Measurements from ENCODE around the gene SDHAF3.
"Not testable (repeated sequence)": the region's sequence is repeated elsewhere in the genome, so short reads cannot be mapped to it uniquely, and the experiment has no call there.

The SDHAF3 gene

GRCh38 chr7:97117372-97118188 is at the start of gene SDHAF3:
Gene SDHAF3, plus strand, starts transcription at chr7:97117698. Its CDS starts 26 bp downstream, at chr7:97117724.
- peak; percentile 38 for DNase-seq (ENCODE audit: low read depth)

GRCh38 chr7:97072025-97072424 is 45.5 kb upstream of the SDHAF3 start:
- not testable (repeated sequence) for DNase-seq (ENCODE audit: low read depth)

DNA sequence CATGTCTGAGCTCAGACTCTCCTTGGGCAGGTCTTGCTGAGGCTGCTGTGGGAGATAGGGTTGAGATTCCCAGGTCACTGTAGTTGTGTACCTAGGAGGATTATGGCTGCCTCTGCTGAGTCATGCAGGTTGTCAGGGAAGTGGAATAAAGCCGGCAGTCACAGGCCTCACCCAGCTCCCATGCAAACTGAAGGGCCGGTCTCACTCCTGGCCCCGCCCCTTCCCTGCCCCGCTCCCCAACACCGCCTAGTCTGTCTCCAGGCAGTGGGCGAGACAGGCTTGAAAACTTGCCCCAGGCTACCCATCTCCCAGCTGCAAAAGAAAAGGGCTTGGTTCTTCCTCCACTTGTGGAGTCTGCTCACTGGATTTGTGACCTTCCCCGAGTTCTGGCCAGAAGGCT is 41.6 kb upstream of the SDHAF3 start:
- no peak for DNase-seq (ENCODE audit: low read depth)

GRCh38 chr7:97078023-97078969 is 39.2 kb upstream of the SDHAF3 start:
- DNase-seq (ENCODE audit: low read depth) = no peak

- no peak for DNase-seq (ENCODE audit: low read depth)
Observed at GRCh38 chr7:97079300-97079699, 38.2 kb upstream of the SDHAF3 start.

GRCh38 chr7:97081521-97082300 is 35.8 kb upstream of the SDHAF3 start:
- DNase-seq (ENCODE audit: low read depth) = no peak

GRCh38 chr7:97088364-97088763 is 29.1 kb upstream of the SDHAF3 start:
- DNase-seq (ENCODE audit: low read depth) = no peak

DNA sequence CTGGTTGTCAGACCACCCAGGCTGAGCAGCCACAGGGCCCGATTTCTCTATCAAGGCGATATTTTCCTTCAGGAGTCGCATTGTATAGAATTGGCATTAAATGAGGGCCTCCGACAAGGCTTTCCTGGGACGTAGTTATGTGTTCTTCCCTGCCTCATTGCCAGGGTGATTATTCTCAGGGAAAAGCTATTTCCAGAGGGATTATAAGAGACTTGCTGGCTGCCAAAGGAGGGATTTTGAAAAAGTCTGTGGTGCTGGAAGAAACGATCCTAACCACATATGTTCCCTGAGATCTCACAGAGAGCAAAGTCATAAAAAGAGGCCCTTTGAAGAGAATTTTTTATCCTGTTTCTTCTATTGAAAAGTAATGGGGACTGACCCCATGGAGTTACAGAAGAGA is 27.7 kb upstream of the SDHAF3 start:
- no peak for DNase-seq (ENCODE audit: low read depth)

DNA sequence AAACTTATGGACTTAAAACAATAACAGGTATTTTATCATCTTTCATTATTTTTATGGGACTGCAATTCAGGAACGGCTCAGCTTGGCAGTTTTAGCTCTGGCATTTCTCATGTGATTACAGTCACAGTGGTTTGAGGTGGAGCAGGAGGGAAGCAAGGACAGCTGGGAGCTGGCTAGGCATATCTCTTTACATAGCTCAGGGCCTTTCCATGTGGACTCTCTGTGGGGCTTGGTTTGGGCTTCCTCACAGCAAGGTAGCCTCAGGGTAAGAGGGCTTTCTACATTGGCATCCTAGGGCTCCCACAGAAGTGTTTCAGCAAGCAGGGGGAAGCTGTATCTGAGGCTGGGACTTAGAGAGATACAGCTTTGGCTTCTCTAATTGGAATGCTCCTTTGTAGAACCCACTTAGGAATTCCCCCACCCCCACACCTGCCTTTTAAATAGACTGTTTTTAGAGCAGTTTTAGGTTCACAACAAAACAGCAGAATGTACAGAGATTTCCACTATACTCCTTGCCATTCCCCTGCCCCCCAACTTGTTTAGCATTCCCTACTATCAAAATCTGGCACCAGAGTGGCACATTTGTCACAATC is 26.6 kb upstream of the SDHAF3 start:
- no peak for DNase-seq (ENCODE audit: low read depth)

GRCh38 chr7:97094284-97094930 is 23.1 kb upstream of the SDHAF3 start:
- DNase-seq (ENCODE audit: low read depth) = no peak

- DNase-seq (ENCODE audit: low read depth) = no peak
Observed at GRCh38 chr7:97096037-97096436, 21.5 kb upstream of the SDHAF3 start.

DNA sequence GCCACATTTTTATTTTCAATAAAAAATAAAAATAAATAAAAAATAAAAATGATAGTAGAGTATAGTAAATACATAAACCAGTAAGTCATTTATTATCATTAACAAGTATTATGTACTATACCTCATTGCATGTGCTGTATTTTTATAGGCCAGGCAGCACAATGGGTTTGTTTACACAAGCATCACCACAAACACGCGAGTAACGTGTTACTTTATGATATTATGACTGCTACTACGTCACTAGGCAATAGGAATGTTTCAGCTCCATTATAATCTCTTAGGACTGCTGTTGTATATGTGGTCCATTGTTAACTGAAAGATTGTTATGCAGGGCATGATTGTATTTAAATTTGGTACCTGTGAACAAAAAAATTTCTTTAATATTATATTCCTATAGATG is 20.8 kb upstream of the SDHAF3 start:
- no peak for DNase-seq (ENCODE audit: low read depth)

DNA sequence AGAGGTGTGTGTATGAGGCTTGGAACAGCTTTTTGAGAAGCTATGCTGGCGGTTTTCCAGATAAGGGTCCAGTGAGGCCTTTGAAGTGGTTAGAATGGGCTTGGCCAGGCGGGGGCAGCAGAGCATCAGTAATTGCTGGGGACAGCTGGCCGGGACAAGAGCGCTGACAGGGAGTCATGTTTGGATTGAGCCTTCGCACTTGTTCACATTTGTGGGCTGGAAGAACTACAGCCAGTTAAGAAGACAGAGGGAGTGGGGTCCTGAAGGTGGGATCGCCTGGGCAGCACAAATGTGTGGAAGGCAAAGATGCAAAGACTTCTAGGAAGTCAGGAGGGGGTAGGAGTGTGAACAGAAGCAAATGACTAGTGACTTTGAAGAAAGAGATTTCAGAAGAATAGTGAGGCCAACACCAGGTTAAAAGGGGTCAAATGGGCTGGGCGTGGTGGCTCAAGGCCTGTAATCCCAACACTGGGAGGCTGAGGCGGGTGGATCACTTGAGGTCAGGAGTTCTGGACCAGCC is 12.7 kb upstream of the SDHAF3 start:
- DNase-seq (ENCODE audit: low read depth) = no peak

DNA sequence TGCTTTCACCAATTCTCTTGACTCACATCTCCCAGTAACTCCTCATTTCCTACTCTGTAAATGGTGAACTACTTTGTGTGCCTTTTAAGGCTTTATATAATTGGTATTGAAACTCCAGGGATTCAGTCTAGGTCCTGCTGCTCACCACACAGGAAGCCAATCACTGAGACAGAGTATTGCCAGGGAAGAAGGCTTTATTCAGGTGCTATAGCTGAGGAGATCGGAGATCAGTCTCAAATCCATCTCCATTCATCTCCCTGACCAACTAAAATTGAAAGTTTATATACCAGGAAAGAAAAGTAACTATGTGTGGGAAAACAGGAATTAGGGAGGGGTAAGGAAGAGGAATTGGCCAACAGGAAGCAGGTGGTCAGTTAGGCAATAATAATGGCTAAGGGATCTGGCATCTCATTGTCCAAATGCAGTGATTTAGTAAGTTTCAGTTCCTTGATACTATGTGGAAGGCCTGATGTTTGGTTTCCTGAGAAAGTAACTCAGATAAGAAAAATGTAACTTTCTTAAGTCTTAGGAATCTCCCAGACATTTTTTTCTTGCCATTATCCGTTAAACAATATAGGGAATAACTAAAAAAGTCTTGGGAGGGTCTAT is 10.2 kb upstream of the SDHAF3 start:
- no peak for DNase-seq (ENCODE audit: low read depth)

DNA sequence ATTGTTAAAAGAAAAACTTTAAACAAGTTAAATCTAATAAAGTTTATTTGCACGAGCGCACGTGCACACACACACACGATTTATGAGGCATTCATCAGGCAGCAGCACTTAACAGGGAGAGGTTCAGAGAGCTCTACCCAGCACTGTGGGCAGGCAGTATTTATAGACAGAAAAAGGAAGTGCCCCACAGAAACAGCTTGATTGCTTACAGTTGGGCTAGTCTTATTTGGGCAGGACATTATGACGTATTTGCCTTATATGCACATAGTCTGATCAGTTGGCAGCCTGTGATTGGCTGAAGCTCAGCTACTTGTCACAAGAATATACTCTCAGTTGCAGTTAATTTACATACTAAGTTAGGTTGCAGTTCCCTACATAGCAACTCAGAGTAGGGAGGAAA is 1.2 kb upstream of the SDHAF3 start:
- no peak for DNase-seq (ENCODE audit: low read depth)

DNA sequence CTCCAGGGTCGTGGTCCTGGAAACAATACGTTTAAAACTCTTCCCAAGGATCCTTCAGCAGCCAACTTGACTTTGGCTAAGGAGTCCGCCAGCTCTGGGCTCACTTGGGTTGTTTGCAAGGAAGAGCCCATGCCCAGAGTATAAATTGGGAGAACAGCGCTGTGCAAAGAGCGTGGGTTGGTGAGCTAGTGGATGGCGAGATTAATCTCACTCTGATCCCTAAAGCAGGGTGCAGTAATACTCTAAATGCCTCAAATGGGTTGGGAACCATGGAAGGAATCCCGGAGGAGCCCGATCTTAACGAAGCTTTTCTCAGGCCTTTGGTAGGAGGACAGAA is 495 bp upstream of the SDHAF3 start:
- DNase-seq (ENCODE audit: low read depth) = no peak

DNA sequence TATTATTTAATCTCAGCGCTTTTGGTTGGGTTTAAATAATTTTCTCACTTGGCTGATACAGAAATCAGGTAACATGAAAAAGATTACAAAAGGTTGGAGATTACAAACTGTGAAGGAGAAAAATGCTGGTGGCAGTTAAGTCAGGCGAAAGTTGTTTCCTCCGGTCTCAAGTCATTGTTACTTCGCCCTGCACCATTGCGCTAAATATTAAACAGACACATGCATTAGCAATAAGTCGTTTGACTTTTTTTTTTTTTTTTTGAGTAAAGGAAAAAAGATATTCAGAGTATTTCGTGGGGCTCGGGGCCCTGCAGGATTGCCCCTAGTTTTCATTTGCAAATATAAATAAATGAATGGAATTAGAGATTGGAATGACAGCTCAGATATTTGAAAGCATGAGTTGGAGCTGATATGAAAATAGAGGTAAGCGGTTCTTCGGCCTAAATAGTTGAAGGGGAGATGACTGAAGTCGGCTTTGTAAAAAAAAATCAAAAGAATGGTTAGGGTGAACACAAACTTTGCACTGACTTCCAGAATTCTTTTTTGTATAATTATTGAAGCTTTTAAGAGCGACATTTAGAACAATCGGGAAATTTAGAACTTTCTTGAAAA is 914 bp downstream of the SDHAF3 start:
- DNase-seq (ENCODE audit: low read depth) = no peak

DNA sequence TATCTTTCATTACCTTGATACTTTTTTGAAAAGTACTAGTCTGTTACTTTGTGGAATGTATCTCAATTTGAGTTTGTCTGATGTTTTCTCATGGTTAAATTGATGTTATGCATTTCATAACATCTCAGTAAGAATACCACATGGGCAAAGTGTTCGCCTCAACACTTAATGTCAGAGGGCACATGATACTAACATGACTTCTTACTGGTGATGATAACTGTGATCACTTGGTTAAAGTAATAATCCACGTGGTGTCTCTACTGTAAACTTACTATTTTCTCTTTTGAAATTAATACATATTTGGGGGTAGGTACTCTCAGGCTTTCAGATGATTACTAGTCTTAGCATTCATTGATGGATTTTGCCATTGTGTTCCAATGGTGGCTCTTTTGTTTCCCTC is 2.2 kb downstream of the SDHAF3 start:
- no peak for DNase-seq (ENCODE audit: low read depth)

DNA sequence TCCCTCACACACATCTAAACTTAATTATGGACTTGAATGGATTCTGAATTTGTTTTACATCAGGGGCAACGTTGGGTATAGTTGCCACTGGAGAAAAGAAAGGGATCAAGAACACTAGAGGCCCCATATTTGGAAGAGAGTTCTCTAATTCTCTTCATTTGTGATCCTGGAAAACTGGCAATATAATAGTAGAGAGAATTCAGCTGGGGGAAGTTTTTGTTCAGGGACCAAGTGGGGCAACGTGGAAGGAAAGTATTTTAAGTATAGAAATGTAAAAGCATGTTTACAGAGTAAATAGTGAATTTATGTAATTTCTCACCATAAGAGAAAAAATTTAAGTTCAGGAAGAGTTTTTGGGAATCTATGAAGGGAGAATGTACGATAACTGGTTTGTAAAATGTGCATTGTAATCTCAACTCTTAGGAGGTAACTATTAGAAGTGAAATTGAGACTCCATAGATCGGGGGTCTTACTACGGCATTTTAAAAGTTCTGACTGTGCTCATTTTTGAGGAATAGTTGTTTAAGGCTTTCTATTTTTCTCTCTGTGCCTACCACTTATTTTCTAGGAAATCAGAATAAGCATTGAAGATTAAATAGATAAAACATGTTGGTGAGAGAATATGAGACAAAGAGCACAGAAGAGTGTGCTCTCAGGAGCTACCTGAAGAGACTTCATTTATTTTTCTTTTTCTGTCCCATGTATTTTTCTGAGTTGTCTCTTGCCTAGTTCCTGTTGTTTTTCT is 3.4 kb downstream of the SDHAF3 start:
- DNase-seq (ENCODE audit: low read depth) = no peak

DNA sequence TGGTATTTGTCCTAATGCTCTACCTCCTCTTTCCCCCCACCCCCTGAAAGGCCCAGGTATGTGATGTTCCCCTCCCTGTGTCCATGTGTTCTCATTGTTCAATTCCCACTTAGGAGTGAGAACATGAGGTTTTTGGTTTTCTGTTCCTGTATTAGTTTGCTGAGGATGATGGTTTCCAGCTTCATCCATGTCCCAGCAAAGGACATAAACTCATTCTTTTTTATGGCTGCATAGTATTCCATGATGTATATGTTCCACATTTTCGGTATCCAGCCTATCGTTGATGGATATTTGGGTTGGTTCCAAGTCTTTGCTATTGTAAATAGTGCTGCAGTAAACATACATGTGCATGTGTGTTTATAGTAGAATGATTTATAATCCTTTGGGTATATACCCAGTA is 5.6 kb downstream of the SDHAF3 start:
- DNase-seq (ENCODE audit: low read depth) = not testable (repeated sequence)

Data from HS-27A (cell line).